GM21786 (cell line): ENCODE measurements around the gene DOCK3.
"Not testable (repeated sequence)": the region's sequence is repeated elsewhere in the genome, so short reads cannot be mapped to it uniquely, and the experiment has no call there.

Experiments
- ATAC-seq: cut with Tn5 transposase; IDR thresholded peaks from one replicate; pipeline ENCODE4 v1.9.1; 2021; ENCODE audit not compliant: unreplicated experiment

Gene DOCK3

DNA sequence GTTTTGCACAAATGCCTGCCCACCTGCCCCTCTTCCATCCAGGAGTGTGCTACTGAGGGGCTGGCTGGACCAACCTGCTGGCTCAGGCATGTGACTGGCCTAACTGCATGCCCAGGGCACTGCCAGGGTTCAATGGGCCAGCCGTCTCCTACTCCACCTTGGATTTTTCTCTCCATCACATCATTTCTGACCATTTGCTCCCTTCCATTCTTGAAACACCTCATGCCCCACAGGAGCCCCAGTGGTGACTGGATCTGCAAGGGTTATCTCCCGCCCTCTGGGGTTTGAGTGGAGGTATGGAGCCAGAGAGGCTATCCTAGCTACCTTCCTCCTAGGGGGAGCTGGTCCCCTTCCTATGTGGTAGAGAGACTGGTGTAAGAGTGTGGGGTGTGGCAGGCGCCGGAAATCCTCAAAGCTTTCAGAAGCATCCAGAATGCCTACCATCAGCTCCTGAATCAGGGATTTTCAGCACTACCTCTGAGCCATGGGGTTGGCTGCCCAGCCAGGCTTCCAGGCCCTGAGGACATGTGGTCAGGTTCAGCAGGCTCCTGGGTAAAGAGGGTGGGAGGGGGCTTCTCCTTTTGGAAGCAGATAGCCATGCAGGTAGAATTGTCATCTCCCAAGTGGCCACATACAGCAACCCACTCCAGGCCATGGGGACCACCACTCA lies 707.5 kb downstream of the DOCK3 start:
- no peak for ATAC-seq

DNA sequence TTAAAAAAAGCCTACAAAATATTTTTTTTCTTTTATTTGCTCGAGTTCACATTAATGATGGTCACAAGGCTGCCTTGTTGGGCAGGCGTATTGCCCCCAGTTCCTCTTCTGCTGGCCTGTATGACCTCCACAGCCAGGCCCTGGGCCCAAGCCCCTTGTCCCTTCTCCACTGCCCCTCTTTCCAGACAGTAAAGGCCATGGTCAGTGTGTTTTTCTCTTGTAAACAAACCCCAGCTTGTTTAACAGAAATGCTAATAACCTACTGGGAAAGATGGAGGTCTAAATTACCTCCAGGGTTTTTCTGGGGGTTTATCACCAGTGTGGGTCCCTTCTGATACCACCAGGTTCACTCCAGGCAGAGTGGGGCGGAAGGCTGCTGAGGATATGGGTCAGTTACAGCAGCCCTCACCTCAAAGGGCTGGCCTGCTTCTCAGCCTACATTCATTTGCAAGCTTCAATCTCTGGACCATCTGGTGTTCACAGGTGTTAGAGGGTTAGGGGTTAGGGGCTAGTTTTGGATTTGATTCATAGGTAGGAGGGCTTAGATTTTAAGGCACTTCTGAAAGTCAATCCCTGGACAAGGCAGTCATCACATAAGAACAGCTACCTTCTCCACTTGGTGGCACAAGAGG lies 708.3 kb downstream of the DOCK3 start:
- ATAC-seq, result no peak

DNA sequence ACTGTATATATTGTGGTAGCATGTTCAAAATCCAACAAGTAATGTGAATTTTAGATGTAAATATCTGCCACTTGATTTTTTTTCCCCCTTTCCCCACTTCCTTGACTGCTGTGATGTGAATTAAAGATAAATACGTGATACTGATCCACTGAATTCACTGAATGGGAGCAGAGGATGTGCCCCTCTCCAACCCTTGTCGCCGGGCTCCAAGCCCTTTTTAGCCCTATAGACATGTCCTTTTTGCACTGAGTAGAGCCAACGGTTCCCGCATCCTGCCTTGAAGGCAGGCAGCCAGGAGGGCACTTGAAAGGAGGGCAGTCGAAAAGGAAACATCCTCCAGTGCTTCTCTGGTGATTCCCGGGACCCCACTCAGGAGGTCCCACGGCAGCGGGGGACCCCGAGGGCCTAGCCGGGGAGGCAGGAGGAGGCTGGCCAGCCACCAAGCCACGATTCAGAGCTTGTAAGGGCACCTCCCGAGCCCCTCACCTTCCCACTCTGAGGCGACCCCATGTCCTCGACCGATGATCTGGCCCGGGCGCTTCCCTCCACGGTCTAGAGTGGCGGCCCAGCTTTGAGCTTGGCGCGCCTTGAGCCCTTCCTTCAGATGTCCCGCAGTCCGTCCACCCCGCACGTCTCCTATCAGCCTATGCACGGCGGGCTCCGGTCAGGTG lies 709.5 kb downstream of the DOCK3 start:
- no peak for ATAC-seq

- peak; percentile 95 for ATAC-seq
Observed at GRCh38 chr3:51384726-51385473, 710.2 kb downstream of the DOCK3 start, which contains the start of gene MANF. Gene MANF, plus strand, starts transcription at chr3:51385291. Its CDS starts 52 bp downstream, at chr3:51385343.

- no peak for ATAC-seq
Observed at GRCh38 chr3:51385621-51386091, 710.9 kb downstream of the DOCK3 start.

DNA sequence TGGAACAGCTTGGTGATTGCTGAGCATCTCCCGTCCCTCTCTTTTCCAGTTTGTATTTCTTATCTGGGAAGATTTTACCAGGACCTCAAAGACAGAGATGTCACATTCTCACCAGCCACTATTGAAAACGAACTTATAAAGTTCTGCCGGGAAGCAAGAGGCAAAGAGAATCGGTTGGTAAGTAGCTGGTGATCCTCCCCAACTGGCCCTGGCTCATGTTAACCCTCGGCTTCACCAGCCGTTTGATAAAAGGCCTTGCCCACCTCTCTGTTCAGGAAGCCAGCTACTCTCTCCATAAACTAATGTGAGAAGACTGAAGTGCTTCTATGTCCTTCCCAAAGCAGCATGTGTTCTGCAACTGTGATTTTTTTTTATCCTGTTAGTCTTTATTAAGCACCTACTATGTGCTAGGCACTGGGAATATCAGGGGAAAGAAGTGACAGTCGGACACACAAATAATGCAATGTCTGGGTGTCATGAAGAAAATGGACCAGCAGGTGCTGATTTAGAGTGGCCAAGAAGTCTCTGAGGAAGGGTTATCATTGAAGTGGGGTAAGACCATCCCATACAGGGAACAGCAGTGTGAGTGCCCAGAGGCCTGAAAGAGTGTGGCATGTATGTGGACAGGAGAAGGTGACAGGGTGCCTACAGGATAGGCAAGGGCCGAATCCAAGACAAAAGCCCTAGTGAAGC lies 711.6 kb downstream of the DOCK3 start:
- ATAC-seq, result no peak

DNA sequence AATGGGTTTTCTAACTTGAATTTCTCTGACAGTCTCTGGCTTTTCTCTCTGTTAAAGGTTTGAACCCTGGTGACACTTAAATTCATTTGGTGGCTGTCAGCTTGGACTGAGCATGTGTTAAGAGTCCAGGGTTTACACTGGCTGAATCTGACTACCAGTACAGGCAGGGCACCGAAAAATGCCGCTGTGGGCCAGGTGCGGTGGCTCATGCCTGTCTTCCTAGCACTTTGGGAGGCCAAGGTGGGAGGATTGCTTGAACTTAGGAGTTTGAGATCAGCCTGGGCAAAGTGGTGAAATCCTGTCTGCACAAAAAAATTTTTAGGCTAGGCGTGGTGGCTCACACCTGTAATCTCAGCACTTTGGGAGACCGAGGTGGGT lies 712.1 kb downstream of the DOCK3 start:
- ATAC-seq, result no peak

DNA sequence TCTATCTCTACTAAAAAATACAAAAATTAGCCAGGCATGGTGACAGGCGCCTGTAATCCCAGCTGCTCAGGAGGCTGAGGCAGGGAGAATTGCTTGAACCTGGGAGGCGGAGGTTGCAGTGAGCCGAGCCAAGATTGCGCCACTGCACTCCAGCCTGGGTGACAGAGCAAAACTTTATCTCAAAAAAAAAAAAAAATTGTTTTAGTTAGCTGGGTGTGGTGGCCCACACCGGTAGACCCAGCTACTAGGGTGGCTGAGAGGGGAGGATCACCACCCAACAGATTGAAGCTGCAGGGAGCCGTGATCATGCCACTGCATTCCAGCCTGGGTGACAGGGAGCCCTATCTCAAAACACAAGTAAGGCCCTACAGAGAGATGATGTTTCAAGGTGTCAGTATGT lies 712.6 kb downstream of the DOCK3 start:
- not testable (repeated sequence) for ATAC-seq

- ATAC-seq, result no peak
Observed at GRCh38 chr3:51388286-51389029, 713.7 kb downstream of the DOCK3 start.

GRCh38 chr3:51389423-51390183 lies 714.9 kb downstream of the DOCK3 start:
- no peak for ATAC-seq

- ATAC-seq, result no peak
Observed at GRCh38 chr3:51390246-51391074, 715.7 kb downstream of the DOCK3 start.

- ATAC-seq, result peak; percentile 96
Observed at GRCh38 chr3:51391075-51391565, 716.4 kb downstream of the DOCK3 start, which contains the start of gene RBM15B. Gene RBM15B, plus strand, starts transcription at chr3:51391285. Its CDS starts 115 bp downstream, at chr3:51391400.

DNA sequence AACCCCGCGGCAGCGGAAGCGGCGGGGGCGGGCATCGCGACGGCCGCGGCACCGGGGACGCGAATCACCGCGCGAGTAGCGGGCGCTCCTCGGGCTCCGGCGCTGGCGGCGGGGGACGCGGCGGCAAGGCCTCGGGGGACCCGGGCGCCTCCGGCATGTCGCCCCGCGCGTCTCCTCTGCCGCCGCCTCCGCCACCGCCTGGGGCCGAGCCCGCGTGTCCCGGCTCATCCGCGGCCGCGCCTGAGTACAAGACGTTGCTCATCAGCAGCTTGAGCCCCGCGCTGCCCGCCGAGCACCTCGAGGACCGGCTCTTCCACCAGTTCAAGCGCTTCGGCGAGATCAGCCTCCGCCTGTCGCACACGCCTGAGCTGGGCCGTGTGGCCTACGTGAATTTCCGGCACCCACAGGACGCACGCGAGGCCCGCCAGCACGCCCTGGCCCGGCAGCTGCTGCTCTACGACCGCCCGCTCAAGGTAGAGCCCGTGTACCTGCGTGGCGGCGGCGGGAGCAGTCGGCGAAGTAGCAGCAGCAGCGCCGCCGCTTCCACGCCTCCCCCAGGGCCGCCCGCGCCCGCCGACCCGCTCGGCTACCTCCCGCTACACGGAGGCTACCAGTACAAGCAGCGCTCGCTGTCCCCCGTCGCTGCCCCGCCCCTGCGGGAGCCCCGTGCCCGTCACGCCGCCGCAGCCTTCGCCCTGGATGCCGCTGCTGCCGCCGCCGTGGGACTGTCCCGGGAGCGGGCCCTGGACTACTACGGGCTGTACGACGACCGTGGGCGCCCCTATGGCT lies 717.0 kb downstream of the DOCK3 start:
- ATAC-seq, result peak; percentile 4

DNA sequence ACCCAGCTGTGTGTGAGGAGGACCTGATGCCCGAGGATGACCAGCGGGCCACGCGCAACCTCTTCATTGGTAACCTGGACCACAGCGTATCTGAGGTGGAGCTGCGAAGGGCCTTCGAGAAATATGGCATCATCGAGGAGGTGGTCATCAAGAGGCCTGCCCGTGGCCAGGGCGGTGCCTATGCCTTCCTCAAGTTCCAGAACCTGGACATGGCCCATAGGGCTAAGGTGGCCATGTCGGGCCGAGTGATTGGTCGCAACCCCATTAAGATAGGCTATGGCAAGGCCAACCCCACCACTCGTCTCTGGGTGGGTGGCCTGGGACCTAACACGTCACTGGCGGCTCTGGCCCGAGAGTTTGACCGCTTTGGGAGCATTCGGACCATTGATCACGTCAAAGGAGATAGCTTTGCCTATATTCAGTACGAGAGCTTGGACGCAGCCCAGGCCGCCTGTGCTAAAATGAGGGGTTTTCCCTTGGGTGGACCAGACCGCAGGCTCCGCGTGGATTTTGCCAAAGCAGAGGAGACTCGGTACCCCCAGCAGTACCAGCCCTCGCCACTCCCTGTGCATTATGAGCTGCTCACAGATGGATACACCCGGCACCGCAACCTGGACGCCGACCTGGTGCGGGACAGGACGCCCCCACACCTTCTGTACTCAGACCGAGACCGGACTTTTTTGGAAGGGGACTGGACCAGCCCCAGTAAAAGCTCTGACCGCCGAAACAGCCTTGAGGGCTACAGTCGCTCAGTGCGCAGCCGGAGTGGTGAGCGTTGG lies 717.8 kb downstream of the DOCK3 start:
- ATAC-seq, result no peak

DNA sequence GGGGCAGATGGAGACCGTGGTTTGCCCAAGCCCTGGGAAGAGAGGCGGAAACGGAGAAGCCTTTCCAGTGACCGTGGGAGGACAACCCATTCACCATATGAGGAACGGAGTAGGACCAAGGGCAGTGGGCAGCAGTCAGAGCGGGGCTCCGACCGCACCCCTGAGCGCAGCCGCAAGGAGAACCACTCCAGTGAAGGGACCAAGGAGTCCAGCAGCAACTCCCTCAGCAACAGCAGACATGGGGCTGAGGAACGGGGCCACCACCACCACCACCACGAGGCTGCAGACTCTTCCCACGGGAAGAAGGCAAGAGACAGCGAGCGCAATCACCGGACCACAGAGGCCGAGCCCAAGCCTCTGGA lies 718.4 kb downstream of the DOCK3 start:
- ATAC-seq, result no peak

- no peak for ATAC-seq
Observed at GRCh38 chr3:51393564-51393963, 718.8 kb downstream of the DOCK3 start.

DNA sequence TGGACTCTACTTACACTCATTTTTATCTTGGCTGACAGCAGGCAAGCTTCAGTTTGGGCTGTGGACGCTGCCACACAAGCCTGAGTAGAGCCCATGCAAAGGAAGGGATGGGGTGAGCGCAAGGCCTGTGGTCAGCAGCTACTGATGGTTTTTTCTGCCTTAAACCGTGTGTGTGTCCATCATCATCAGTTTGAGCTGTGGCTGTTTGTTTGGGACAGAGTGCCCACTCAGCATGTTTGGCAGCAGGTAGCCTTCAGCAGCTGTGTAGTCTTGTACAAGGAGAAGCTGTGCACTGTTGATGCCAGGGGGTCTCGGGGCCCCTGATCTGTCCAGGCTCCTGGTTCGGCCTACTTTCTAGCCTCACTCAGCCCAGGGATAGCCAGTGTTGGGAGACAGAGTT lies 719.8 kb downstream of the DOCK3 start:
- no peak for ATAC-seq
